ENCODE data around the gene TMEM201.
"Not testable (repeated sequence)": the region's sequence is repeated elsewhere in the genome, so short reads cannot be mapped to it uniquely, and the experiment has no call there.

The TMEM201 gene

GRCh38 chr1:9588551-9589143 is at the start of gene TMEM201:
TMEM201 (plus strand) TSS chr1:9588911; CDS start chr1:9588931, 20 bp downstream.
- DNase-seq (ENCODE audit: low read depth, low spot score): peak; percentile 86

GRCh38 chr1:9539165-9539828 is 49.4 kb upstream of the TMEM201 start, which contains the start of gene SLC25A33:
SLC25A33 (plus strand) TSS chr1:9539465; CDS start chr1:9539692, 227 bp downstream.
- DNase-seq (ENCODE audit: low read depth, low spot score): peak; percentile 92

DNA sequence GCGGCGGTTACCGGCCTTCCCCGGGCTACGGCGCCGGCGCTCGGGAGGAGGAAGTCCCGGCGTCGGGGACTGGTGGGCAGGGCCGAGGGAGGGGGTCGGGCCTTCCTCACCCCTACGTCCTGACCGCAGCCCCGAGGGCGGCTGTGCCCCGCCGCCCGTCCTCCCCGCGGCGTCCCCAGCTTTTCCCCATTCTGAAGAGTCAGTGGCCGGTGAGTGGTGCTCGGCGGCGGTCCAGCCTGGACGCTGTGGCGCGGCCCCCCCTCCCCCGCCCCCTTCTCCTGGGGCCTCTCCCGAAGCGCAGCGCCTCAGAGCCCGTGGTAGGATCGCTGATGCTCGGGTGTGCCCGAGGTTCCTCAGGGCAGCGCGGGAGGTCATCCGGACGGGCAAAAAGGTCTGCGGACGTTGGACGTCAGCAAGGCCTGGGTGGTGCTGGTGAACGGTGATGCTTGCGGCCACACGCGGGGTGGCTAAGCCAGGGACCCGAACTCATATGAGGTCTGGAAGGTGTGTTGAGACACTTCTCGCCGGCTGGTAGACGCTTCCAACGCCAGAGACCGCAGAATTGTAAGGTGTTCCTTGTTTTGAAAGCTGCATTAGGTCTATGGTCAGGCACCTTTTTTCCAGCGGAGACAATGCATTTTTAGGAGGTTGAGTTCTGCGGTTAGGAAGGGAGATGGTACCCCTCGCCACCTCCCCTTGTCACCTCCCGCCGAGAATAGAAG is 48.7 kb upstream of the TMEM201 start:
- no peak for DNase-seq (ENCODE audit: low read depth, low spot score)

- DNase-seq (ENCODE audit: low read depth, low spot score): no peak
Measured at GRCh38 chr1:9542430-9542829, 46.3 kb upstream of the TMEM201 start.

GRCh38 chr1:9544926-9545325 is 43.8 kb upstream of the TMEM201 start:
- no peak for DNase-seq (ENCODE audit: low read depth, low spot score)

- no peak for DNase-seq (ENCODE audit: low read depth, low spot score)
Measured at GRCh38 chr1:9549955-9550546, 38.7 kb upstream of the TMEM201 start.

- no peak for DNase-seq (ENCODE audit: low read depth, low spot score)
Measured at GRCh38 chr1:9551984-9552383, 36.7 kb upstream of the TMEM201 start.

DNA sequence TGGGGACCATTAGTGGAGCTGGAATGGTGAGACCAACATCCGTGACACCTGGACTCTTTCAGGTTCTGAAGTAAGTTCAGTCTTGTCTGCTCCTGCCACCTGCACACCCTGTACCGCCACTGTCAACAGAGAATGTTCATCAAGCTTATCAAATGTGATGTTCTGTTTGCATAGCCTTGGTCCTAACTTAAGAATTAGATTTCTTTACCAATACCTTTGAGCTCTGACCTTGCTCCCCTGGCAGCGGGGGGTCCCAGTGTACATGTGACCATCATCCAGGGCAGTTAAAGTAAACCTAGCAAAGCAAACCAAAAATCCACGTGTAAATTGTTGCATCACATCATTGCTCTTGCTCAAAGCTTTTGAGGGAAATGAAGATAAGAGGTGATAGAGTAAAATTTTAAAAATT is 35.0 kb upstream of the TMEM201 start:
- no peak for DNase-seq (ENCODE audit: low read depth, low spot score)

GRCh38 chr1:9555942-9556341 is 32.8 kb upstream of the TMEM201 start:
- no peak for DNase-seq (ENCODE audit: low read depth, low spot score)

DNA sequence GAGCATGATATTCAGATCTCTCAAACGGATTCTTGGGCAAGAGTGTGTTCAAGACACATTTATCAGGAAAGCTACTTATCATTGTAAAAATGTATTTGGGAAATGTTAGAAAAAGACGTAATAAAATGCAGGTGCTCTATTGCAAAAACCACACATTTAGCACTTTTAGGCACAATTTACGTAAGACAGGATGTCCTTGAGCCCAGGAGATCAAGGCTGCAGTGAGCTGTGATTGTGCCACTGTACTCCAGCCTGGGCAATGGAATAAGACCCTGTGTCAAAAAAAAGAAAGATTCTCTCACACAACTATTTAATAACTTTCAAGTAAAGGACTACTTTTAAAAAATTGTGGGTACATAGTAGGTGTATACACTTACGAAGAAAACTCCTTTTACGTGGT is 31.1 kb upstream of the TMEM201 start:
- no peak for DNase-seq (ENCODE audit: low read depth, low spot score)

GRCh38 chr1:9558271-9558945 is 30.3 kb upstream of the TMEM201 start:
- DNase-seq (ENCODE audit: low read depth, low spot score): no peak

- no peak for DNase-seq (ENCODE audit: low read depth, low spot score)
Measured at GRCh38 chr1:9558946-9559545, 29.7 kb upstream of the TMEM201 start.

- DNase-seq (ENCODE audit: low read depth, low spot score): no peak
Measured at GRCh38 chr1:9559673-9560072, 29.0 kb upstream of the TMEM201 start.

GRCh38 chr1:9560090-9560489 is 28.6 kb upstream of the TMEM201 start:
- DNase-seq (ENCODE audit: low read depth, low spot score): not testable (repeated sequence)

DNA sequence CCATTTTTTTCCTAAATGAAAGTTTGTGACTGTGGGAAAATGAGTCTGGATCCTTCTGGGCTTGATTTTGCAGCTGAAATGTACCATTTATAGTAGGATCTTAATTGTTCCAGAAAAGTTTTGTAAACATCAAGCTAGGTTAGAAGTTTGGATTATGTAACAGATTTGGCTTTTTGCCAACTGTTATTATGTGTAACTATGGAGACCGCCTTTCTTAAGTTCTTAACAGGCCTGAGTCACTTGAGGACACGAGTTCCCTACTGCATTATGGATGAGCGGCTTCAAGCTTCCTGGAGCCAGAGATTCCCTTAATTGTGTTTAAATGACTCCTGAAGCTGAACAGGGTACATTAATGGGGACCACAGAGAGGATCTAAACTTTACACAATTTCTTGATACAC is 27.3 kb upstream of the TMEM201 start:
- DNase-seq (ENCODE audit: low read depth, low spot score): no peak

- no peak for DNase-seq (ENCODE audit: low read depth, low spot score)
Measured at GRCh38 chr1:9569267-9569666, 19.4 kb upstream of the TMEM201 start.

DNA sequence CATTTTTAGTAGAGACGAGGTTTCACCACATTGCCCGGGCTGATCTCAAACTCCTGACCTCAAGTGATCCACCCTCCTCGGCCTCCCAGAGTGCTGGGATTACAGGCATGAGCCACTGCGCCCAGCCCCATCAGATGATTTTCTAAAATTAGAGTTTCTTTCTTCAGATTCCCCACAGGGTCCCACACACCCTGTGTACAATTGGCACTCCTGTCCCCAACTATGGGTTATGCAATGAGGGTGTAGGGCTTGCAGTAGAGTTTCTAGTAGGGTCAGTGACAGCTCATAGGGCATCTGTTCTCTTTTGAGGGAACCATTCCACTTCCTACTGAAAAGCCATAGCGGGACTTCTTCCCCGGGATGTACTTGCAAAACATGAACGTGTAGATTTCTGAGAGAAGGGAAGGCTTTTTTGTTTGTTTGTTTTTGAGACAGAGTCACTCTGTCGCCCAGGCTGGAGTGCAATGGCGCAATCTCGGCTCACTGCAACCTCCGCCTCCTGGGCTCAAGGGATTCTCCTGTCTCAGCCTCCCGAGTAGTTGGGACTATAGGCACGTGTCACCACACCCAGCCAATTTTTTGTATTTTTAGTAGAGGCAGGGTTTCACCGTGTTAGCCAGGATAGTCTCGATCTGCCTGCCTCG is 17.7 kb upstream of the TMEM201 start:
- DNase-seq (ENCODE audit: low read depth, low spot score): not testable (repeated sequence)

GRCh38 chr1:9573723-9574122 is 15.0 kb upstream of the TMEM201 start:
- DNase-seq (ENCODE audit: low read depth, low spot score): no peak

- DNase-seq (ENCODE audit: low read depth, low spot score): no peak
Measured at GRCh38 chr1:9575486-9575885, 13.2 kb upstream of the TMEM201 start.

- DNase-seq (ENCODE audit: low read depth, low spot score): no peak
Measured at GRCh38 chr1:9576903-9577302, 11.8 kb upstream of the TMEM201 start.

- no peak for DNase-seq (ENCODE audit: low read depth, low spot score)
Measured at GRCh38 chr1:9577423-9577822, 11.3 kb upstream of the TMEM201 start.

Measured in activated CD4-positive, CD25-positive, alpha-beta regulatory T cell treated with anti-CD3 and anti-CD28 coated beads, Interleukin-2, amount 50 U/mL, for 16 hours (primary cell).